Fibroblast of skin of abdomen (primary cell): Measurements from ENCODE around the gene PDS5B.
"Not testable (repeated sequence)": the region's sequence is repeated elsewhere in the genome, so short reads cannot be mapped to it uniquely, and the experiment has no call there.

ENCODE experiments used
- DNase-seq: peaks from one replicate; pipeline ENCODE4 v3.0.0-alpha.2; 2013

Gene PDS5B

DNA sequence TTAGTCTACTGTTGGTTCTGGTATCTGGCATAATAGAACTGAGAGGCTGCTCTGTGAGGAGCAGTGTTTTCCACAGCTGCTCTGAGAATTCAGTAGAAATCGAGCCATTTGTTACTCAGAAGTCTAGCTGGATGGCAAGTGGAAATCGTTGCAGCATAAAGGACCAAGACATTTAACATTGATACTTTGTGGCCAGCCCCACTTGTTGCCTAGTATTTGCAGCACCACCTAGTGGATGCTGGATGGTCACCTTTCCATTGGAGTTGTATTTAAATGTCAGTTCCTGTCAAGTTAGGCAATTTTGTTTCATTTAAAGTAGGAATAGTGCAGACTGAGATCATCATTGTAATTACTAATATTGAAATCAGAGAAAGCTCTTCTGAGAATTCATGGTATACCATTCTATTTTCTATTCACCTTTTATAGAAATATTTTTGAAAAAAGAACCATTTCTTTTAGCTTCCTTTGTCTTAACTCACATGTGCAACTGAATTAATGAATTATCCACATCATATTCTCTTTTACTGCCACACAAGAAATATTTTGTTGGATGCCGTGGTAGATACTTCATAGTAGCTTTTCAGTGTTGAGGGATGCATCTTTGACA lies 64.6 kb downstream of the PDS5B start:
- DNase-seq, result peak; percentile 56

DNA sequence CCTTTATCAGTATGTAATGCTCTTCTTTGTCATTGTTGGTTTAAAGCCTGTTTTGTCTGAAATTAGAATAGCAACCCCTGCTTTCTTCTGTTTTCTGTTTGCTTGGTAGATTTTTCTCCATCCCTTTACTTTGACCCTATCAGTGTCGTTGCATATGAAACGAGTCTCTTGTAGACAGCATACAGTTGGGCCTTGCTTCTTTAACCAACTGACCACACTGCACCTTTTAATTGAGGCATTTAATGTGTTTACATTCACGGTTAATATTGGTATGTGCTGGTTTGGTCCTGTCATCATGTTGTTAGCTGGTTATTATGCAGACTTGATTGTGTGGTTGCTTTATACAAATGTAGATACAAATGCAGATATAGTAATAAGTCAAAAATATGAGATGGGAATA lies 71.1 kb downstream of the PDS5B start:
- DNase-seq, result no peak

- peak; percentile 37 for DNase-seq
These were observed 73.5 kb downstream of the PDS5B start for GRCh38 chr13:32659736-32660135.

DNA sequence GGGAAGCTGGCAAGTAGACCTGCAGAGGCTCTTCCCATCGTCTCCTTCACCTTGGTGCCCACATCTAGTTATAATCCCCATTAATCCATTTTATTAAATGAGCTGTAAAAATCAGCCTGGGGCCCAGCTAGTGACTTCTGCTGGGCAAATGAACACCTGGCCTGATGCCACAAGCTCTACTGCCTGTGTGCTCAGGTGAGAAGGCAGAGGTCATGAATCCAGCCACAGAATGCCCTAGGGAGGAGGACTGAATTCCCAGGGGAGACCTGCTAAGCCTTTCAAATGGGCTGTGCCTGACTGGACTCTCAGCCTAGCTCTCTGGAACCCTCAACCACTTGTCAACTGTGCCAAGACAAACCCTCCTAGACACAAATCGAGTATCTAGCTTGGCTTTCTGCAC lies 74.0 kb downstream of the PDS5B start:
- DNase-seq, result no peak

GRCh38 chr13:32661685-32662084 lies 75.4 kb downstream of the PDS5B start:
- no peak for DNase-seq

- DNase-seq, result no peak
These were observed 77.4 kb downstream of the PDS5B start for GRCh38 chr13:32663660-32664059.

DNA sequence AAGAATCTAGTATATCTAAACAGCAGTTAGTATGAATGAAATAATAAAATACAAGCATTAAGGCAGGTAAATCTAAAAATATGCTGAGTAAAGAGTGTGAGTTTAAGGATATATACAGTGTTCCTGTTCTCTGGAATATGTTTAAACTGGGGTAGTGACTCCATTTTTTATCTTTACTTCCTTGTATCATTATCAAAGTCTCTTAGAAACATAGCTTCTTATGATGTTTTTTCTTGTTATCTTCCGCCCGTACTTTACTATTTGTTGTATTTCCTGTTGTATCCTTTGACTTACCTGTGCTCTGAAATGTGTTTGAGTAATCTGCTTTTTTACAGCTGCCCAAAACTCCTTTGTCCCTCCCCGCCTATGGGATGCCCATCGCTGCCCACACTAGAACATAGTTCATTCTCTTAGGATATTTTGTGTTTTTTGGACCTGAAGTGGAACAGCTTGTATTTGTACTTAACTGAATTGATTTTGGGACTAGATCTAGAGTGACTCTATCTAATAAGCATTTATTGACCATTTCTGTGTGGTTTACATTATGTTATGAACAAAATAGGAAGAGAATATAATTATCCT lies 80.8 kb downstream of the PDS5B start:
- no peak for DNase-seq

DNA sequence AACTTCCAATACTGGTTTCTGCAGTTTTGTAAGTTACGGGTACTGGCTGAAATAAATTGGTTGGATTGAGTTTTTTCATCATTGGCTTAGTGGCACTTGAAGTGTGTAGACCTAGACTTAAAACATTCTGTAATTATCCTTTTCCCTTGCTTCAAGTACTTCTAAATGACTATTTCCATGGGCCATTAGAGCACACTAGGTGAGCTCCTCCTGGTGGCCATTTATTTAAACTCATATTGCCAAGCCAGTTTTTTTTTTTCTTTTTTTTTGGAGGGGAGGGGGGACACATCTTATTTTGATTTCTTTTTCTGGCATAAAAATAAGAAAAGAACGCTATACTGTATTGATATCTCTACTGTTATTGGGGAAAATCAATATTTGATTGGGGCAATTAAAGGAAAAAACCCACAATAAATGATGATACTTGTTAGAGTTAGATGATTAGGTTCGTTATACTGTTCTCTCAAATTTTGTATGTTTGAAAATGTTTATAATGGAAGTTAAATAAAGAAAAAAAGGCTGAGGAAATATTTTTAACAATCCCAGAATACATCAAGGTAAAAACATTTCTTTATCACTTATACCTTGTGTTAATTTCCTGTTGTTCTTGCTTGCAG lies 82.9 kb downstream of the PDS5B start:
- peak; percentile 45 for DNase-seq

DNA sequence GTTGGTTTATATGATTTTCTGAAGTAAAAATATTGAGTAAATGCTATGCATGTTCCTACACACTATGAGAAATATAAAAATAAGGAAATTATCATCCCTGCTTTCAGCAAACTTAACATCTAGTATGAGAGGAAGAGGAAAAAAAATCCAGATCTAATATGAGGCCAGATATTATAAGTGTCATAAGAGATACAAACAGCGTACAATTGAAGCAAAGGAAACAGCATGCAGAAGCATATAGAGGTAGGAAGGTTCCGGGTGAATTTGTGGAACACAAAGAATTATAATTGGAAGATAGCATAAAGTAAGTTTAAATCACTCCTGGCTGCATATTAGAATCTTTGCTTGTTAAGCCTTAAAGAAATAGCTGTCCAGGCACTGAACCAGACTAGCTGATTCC lies 88.3 kb downstream of the PDS5B start:
- DNase-seq, result no peak

- DNase-seq, result peak; percentile 24
These were observed 90.0 kb downstream of the PDS5B start for GRCh38 chr13:32676242-32676641.

DNA sequence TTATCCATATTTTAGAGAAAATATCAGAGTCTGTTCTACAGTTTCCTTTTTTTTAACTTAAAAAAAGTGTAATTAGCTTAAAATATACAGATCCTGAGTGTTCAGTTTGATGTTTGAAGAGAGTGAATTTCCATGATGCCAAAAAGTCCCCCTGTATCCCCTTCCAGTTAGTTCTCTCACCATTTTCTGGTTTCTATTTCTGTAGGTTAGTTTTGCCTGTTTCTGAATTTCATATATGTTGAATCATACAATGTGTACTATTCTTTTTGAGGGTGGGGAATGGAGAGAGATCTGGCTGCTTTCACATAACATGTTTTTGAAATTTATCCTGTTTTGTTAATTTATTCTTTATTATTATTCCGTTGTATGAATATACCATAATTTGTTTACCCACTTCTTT lies 95.9 kb downstream of the PDS5B start:
- DNase-seq, result no peak

- no peak for DNase-seq
These were observed 96.5 kb downstream of the PDS5B start for GRCh38 chr13:32682740-32683139.

- DNase-seq, result no peak
These were observed 101.0 kb downstream of the PDS5B start for GRCh38 chr13:32687275-32687674.

DNA sequence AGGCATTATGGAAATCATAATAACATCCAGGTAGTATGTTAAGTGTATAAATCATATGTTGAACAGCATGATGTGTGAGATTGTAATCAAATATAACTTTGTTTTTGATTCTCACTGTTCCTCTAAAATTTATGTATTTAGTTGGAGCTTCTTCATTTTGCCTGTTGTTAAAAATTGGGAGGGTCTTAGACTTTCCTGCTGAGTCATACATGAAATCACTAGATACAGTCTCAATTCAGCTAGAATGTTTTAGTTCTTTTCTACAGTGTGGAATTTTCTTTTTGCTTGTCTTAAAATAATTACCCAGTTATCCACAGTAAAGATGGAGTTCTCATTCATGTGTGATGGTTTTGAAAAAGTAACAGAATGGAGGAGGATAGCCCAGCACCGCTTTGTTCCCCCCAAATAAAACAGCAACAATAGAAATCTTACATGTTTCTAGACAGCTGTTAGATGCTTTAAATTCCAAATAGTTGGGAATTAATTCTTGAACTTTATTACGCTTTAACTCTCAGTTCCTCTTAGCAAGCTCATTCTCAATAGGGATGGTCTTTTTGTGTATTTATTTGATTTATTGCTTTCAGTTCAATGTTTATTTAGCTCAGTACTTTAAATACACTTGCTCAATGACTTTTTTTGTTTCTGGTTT lies 109.5 kb downstream of the PDS5B start:
- no peak for DNase-seq

GRCh38 chr13:32707471-32707870 lies 121.2 kb downstream of the PDS5B start:
- no peak for DNase-seq

DNA sequence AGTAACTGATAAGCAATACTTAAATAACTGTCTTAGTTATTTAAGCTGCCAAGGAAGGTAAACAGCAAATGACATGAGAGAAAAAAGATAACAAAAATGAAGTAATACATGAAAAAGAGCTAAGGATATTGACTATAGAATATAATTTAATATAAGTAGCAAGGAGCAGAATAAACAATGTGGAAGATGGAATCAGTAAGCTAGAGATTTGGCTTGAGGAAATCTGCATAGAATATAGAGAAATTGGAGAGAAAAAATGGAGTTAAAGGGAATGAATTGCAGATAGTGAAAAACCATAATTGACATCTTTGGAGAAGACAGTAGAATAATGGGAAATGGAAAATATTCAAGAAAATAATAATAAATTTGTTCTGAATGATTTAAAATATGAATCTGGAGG lies 127.1 kb downstream of the PDS5B start:
- no peak for DNase-seq

DNA sequence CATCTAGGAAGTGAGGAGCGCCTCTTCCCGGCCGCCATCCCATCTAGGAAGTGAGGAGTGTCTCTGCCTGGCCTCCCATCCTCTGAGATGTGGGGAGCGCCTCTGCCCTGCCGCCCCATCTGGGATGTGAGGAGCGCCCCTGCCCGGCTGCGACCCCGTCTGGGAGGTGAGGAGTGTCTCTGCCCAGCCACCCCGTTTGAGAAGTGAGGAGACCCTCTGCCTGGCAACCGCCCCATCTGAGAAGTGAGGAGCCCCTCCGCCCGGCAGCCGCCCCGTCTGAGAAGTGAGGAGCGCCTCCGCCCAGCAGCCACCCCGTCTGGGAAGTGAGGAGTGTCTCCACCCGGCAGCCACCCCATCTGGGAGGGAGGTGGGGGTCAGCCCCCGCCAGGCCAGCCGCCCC lies 129.9 kb downstream of the PDS5B start:
- DNase-seq, result not testable (repeated sequence)

- DNase-seq, result no peak
These were observed 133.8 kb downstream of the PDS5B start for GRCh38 chr13:32720026-32720425.

DNA sequence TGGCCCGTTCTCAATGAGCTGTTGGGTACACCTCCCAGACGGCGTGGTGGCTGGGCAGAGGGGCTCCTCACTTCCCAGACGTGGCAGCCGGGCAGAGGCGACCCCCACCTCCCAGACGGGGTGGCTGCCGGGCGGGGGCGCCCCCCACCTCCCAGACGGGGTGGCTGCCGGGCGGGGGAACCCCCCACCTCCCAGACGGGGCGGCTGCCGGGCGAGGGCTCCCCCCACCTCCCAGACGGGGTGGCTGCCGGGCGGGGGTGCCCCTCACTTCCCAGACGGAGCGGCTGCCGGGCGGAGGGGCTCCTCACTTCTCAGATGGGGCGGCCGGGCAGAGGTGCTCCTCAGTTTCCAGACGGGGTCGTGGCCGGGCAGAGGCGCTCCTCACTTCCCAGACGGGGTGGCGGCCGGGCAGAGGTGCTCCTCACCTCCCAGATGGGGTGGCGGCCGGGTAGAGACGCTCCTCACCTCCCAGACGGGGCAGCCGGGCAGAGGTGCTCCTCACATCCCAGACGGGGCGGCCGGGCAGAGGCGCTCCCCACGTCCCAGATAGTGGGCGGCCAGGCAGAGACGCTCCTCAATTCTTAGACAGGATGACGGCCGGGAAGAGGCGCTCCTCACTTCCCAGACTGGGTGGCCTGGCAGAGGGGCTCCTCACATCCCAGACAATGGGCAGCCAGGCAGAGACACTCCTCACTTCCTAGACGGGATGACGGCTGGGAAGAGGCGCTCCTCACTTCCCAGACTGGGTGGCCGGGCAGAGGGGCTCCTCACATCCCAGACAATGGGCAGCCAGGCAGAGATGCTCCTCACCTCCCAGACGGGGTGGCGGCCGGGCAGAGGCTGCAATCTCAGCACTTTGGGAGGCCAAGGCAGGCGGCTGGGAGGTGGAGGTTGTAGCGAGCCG lies 135.1 kb downstream of the PDS5B start:
- DNase-seq, result not testable (repeated sequence)

DNA sequence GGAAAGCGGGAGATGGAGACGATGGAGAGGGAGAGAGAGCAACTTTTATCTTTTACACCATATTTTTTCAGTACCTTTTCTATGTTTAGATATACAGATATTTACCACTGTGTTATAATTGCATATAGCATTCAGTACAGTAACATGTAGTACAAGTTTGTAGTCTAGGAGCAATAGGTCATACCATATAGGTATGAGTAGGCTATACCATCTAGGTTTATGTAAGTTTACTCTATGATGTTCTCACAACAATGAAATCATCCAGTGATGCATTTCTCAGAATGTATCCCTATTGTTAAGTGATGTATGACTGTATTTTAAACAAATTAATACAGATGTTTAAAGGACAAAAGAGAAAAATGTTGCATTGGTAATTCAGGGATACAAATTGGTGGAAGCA lies 136.1 kb downstream of the PDS5B start:
- DNase-seq, result no peak

DNA sequence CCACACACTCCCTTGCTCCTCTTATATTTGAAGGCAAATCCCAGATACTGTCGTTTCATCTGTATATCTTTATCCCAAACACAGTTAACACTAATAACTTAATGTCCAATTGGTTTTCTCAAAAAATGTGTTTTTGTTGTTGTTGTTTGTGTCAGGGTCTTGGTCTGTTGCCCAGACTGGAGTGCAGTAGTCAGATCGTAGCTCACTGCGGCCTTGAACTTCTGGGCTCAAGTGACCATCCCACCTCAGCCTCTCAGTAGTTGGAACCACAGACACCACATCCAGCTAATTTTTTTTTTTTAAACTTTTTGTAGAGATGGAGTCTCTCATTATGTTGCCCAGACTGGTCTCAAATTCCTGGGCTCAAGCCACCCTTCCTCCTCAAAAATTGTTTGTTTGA lies 137.7 kb downstream of the PDS5B start:
- no peak for DNase-seq

GRCh38 chr13:32726374-32727037 lies 140.3 kb downstream of the PDS5B start:
- DNase-seq, result no peak
